ENCODE data around the gene CEP120. TPM values are rescaled to one million over a fixed set of nuclear protein-coding genes. Genes with fewer than 3 reads are reported as not detected.

Gene CEP120
- total RNA-seq, 4 donors from 2014 or later = 15.9 to 31.5 (median 23.6) TPM

DNA sequence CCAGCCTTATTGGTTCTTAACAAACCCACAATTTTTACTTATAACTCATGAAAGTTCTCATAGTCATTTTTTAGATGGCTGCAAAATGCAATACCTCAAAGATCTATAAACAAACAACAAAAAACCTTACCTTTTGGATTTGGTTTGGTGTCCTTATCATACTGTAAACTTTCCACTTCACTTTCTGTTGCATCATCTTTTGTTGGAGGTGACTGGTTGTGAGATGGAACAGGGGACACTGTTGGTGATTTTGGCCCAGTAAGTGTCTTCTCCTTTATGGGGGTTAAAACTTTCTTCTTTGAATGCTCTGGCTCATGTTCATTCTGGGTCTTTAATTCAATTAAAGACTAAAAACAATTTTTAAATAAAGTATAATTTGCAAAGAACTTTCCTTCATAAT is 33.4 kb downstream of the CEP120 start:
- no peak for TF ChIP-seq EP300 (IDR thresholded peaks at IDR 0.05)
- TF ChIP-seq, protein P1, sequence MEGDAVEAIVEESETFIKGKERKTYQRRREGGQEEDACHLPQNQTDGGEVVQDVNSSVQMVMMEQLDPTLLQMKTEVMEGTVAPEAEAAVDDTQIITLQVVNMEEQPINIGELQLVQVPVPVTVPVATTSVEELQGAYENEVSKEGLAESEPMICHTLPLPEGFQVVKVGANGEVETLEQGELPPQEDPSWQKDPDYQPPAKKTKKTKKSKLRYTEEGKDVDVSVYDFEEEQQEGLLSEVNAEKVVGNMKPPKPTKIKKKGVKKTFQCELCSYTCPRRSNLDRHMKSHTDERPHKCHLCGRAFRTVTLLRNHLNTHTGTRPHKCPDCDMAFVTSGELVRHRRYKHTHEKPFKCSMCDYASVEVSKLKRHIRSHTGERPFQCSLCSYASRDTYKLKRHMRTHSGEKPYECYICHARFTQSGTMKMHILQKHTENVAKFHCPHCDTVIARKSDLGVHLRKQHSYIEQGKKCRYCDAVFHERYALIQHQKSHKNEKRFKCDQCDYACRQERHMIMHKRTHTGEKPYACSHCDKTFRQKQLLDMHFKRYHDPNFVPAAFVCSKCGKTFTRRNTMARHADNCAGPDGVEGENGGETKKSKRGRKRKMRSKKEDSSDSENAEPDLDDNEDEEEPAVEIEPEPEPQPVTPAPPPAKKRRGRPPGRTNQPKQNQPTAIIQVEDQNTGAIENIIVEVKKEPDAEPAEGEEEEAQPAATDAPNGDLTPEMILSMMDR (IDR thresholded peaks at IDR 0.05) = no peak
- no peak for TF ChIP-seq POLR2A (IDR thresholded peaks at IDR 0.05)
- no peak overlapping the region for H3K4me3 ChIP-seq
- no peak overlapping the region for H3K27ac ChIP-seq
- H3K36me3 ChIP-seq = peaks cover 0 to 85% (median 8%) of the 10 kb centered on the region in 3 donors
- DNase-seq (ENCODE audit: low spot score in 2 of 2) = no peak
- no peaks in the 10 kb centered on the region for H3K4me1 ChIP-seq
- H3K27me3 ChIP-seq = no peaks in the 10 kb centered on the region
- no peaks in the 10 kb centered on the region for H3K9me3 ChIP-seq

- WGBS, 2 donors = 94 to 95% methylated on average over 3 of the region's 3 CpGs
- H3K27ac ChIP-seq = no peak overlapping the region
- TF ChIP-seq EP300 (IDR thresholded peaks at IDR 0.05) = no peak
- TF ChIP-seq, protein P1 (IDR thresholded peaks at IDR 0.05) = no peak
- TF ChIP-seq POLR2A (IDR thresholded peaks at IDR 0.05) = no peak
- H3K27me3 ChIP-seq = no peaks in the 10 kb centered on the region
- no peak overlapping the region for H3K4me3 ChIP-seq
- no peaks in the 10 kb centered on the region for H3K4me1 ChIP-seq
- H3K36me3 ChIP-seq = peaks cover 0 to 81% (median 5%) of the 10 kb centered on the region in 3 donors
- H3K9me3 ChIP-seq = no peaks in the 10 kb centered on the region
- DNase-seq (ENCODE audit: low spot score in 2 of 2) = no peak
These were observed 35.9 kb downstream of the CEP120 start for GRCh38 chr5:123387313-123387712.

DNA sequence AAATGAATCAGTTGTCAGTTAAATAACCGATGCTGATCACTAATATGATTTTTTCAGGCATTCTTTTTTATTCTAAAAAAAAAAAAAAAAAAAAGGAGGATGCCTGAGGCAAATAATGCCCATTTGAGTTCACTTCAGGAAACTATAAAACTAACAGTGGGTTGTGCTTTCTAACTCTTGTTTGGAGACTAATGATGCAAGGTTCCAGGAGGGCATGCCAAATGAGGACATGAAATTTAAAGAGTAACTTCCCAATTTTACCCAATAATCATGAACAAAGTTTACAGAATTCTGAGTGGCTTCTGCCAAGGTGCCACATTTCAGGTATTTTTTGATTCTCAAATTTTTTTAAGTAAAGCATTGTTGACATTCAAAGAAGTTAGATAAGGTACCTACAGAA is 41.0 kb downstream of the CEP120 start:
- Histone ChIP-seq H3K4me3 (no peak overlapping the region), H3K4me1 (no peaks in the 10 kb centered on the region), H3K9me3 (no peaks in the 10 kb centered on the region), H3K27me3 (no peaks in the 10 kb centered on the region), H3K27ac (no peak overlapping the region), H3K36me3 (peaks cover 4 to 79% (median 8%) of the 10 kb centered on the region in 3 donors)
- no peak for TF ChIP-seq POLR2A (IDR thresholded peaks at IDR 0.05)
- no peak for TF ChIP-seq EP300 (IDR thresholded peaks at IDR 0.05)
- TF ChIP-seq, protein P1 (IDR thresholded peaks at IDR 0.05) = no peak
- 85 to 91% methylated on average over 1 of the region's 1 CpG for WGBS, 2 donors
- DNase-seq (ENCODE audit: low spot score in 2 of 2) = no peak

GRCh38 chr5:123371575-123372179 is 51.5 kb downstream of the CEP120 start:
- DNase-seq (ENCODE audit: low spot score in 2 of 2) = peak; percentile 29 to 38
- Histone ChIP-seq H3K4me1 (no peaks in the 10 kb centered on the region), H3K27me3 (no peaks in the 10 kb centered on the region), H3K4me3 (no peak overlapping the region), H3K36me3 (peaks cover 0 to 60% (median 0%) of the 10 kb centered on the region in 3 donors), H3K9me3 (no peaks in the 10 kb centered on the region), H3K27ac (no peak overlapping the region)
- 80 to 86% methylated on average over 4 of the region's 4 CpGs for WGBS, 2 donors
- TF ChIP-seq, protein P1 (IDR thresholded peaks at IDR 0.05) = peak; percentile 12 to 36 (median 24)
- no peak for TF ChIP-seq POLR2A (IDR thresholded peaks at IDR 0.05)

GRCh38 chr5:123369371-123369968 is 53.7 kb downstream of the CEP120 start:
- DNase-seq (ENCODE audit: low spot score in 2 of 2) = no peak
- H3K27me3 ChIP-seq = no peaks in the 10 kb centered on the region
- peaks cover 0 to 40% (median 0%) of the 10 kb centered on the region in 3 donors for H3K36me3 ChIP-seq
- no peaks in the 10 kb centered on the region for H3K9me3 ChIP-seq
- 80 to 84% methylated on average over 1 of the region's 1 CpG for WGBS, 2 donors
- H3K4me1 ChIP-seq = peaks cover 0 to 17% (median 5%) of the 10 kb centered on the region in 4 donors
- TF ChIP-seq, protein P1 (IDR thresholded peaks at IDR 0.05) = no peak
- TF ChIP-seq EP300 (IDR thresholded peaks at IDR 0.05) = no peak
- no peak for TF ChIP-seq POLR2A (IDR thresholded peaks at IDR 0.05)
- no peak overlapping the region for H3K27ac ChIP-seq
- no peak overlapping the region for H3K4me3 ChIP-seq
